NCI-H524 (cell line): ENCODE data around the gene FGF14.

ENCODE experiments used
- DNase-seq, 2 experiments: peaks; one replicate each; lab custom pipeline; 2025; lab: John Stamatoyannopoulos, UW

Gene FGF14

GRCh38 chr13:102401766-102402165 lies at the start of gene FGF14:
FGF14 (minus strand) TSS chr13:102402048.
- no peak for DNase-seq

DNA sequence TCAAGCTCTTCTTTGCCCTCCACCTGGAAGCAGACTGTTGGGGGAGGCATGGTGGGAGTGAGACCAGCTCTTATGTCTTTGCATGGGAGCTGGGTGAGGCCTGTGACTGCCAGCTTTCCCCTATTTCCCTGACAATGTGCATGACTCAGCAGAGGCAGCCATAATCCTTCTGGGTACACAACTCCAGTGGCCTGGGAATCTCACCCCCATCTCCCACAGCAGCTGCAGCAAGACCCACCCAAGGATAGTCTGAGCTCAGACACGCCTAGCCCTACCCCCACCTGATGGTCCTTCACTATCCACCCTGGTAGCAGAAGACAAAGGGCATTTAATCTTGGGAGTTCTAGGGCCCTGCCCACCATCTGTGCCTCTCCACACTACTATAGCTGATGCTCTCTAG lies 41.4 kb upstream of the FGF14 start:
- peak; percentile 26 to 72 for DNase-seq

GRCh38 chr13:102441085-102441484 lies 39.2 kb upstream of the FGF14 start:
- DNase-seq: no peak

- no peak for DNase-seq
These were observed 38.5 kb upstream of the FGF14 start for GRCh38 chr13:102440259-102440936.

- no peak for DNase-seq
These were observed 20.8 kb upstream of the FGF14 start for GRCh38 chr13:102422690-102423089.

GRCh38 chr13:102405499-102406100 lies 3.8 kb upstream of the FGF14 start:
- DNase-seq: no peak

DNA sequence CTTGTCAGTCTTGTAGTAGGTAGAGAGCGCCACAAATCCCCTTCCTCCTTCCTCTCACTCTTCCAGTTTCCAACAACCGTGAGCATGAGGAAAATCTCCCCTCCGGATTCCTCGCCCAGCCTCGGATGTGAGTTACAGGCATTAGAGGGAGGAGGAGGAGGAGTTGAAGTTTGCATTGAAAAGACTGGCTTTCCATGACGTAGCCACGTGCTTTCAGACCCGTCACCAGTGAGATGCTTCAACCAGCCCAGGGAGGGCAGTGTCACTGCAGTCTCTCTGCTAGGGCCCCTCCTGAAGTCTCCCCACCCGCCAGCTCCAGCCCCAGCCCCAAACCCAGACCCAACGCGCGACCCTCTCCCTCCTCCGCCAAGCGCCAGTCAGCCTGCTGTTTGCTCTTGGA lies 442 bp upstream of the FGF14 start:
- DNase-seq: no peak

GRCh38 chr13:102401265-102401664 lies 583 bp downstream of the FGF14 start:
- DNase-seq: no peak

DNA sequence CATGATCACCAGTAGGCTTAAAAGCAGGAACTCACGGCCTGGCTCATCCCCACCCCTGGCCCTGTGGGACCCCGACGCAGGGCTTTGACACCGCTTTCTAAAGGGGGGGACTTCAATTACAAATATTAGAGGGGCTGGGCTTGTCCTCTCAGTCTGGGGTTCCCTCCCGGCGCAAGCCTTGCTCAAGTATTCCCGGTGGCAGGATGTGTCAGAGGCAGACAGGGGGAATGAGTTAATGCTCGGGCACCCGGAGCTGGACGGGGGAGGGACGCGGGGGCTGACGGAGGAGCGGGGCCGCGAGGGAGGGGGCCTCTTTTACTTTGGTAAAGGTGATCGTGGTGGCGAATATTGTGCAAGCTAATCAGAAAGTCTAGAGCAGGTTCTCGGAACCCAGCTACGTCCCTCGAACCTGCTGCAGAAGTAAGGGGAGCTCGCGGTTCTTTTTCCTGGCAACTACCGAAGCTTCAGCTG lies 1.1 kb downstream of the FGF14 start:
- peak; percentile 3 to 24 for DNase-seq

GRCh38 chr13:102399791-102400674 lies 1.8 kb downstream of the FGF14 start:
- DNase-seq: peak; percentile 6 to 68

- DNase-seq: no peak
These were observed 5.9 kb downstream of the FGF14 start for GRCh38 chr13:102395939-102396338.

- DNase-seq: no peak
These were observed 6.7 kb downstream of the FGF14 start for GRCh38 chr13:102395174-102395573.

DNA sequence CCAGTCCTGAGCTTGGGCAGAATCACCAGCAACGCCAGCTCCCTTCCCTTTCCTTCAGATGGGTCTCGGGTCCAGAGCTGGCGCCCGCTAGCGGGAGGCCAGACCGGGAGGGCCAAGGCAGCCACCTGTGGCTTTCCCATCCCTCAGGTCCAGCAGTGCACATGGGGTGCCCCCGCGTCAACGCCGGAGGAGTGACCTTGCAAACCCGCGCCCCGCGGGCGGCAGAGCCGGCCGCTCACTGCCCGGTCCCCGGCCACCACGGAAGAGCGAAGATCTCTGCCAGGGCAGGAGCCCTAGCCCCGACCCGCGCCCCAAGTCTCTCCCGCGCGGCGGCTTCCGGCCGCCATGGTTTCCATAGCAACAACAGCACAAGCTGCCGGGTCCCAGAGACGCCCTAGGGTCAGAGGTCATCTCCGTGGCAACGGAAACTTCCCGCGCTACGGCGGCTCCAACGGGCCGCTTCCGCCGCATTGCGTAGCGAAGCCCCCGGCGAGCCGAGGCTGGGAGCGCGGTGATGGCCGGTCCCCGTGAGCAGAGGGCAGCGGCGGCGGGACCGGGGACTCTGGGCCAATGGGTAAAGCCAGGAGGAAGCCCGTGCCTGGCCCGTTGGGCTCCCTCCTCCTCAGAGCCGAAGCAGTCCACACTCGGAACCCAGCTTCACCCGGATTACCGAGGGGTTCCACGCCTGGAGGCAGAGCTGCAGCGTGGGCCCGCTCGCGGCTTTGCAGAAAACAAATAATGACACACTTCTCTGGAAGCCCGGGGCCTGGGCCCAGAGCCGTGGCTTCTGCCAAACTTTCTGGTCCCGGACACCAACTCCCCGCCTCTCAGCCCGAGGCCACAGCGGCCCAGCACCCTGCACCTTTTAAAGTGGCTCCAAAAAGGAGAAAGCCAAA lies 7.4 kb downstream of the FGF14 start:
- peak; percentile 89 to 94 for DNase-seq

GRCh38 chr13:102392481-102393209 lies 9.2 kb downstream of the FGF14 start:
- no peak for DNase-seq

GRCh38 chr13:102386461-102386860 lies 15.4 kb downstream of the FGF14 start:
- no peak for DNase-seq

- no peak for DNase-seq
These were observed 21.8 kb downstream of the FGF14 start for GRCh38 chr13:102380012-102380411.

GRCh38 chr13:102376318-102376717 lies 25.5 kb downstream of the FGF14 start:
- DNase-seq: no peak

DNA sequence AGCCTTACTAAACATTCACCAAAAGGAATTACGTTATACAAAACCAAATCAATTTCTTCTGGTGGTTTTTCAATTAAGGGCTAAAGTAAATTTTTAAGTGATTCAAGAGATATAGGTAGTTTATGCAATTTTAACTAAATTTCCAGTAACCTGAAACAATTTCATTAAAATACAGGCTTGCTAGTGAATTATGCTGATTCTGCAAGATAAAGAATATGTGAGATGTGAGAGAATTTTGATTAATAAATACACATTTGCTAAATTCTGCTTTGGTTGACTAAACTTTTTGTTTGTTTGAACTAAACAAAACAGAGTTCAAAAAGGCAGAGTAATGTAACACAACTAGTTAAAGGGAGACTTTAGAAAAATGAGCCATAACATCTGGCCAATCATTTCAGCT lies 27.1 kb downstream of the FGF14 start:
- no peak for DNase-seq

- DNase-seq: no peak
These were observed 27.6 kb downstream of the FGF14 start for GRCh38 chr13:102374233-102374632.

DNA sequence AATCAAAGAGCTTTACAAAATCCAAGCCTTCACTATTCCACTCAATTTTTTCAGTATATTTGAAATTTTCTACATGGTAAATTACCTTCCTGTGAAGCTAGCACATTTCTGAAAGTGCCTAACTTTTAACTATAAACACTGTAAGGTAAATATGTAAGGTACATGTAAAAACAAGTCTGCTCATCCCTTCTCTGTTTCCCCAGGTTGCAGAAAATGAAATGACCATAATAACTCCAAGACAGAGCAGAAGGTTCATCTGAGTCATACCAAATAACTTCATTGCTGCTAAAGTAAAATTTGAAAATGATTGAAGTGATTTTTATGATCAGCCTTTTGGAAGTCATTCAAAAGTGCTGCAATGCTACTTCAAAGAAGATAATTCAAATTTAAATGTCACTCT lies 28.6 kb downstream of the FGF14 start:
- DNase-seq: no peak

DNA sequence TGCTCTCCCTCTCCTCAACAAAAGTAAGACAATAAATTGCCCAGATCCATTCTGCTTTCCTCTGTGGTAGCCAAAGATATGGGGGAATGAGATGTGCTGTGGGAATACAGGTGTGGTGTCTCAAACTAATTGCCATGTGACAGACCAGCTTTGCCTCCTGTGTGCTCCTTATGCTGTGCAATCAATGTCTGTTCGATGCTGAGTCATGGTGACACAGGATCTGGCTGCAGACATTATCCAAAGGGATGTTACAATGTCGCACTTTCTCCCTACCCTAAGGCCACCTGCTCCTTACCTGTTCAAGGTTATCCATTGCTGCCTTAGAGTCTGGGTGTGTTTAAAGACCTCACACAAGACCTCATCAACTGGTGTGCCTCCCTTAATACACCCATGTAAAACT lies 32.5 kb downstream of the FGF14 start:
- no peak for DNase-seq
